Mononuclear cell (primary cell): Measurements from ENCODE around the gene CA5A. TPM values are rescaled to one million over a fixed set of nuclear protein-coding genes. Genes with fewer than 3 reads are reported as not detected.

Experiments
- H3K27me3 ChIP-seq: 2 replicates; pipeline ENCODE4 v1.6.0; 2011; ENCODE audit warnings: low read length, control low read depth; ENCODE audit not compliant: insufficient read depth
- H3K4me1 ChIP-seq: 2 replicates; pipeline ENCODE4 v1.5.1; 2011; ENCODE audit warnings: mild to moderate bottlenecking, low read length, control low read depth; ENCODE audit not compliant: insufficient read depth
- H3K4me3 ChIP-seq: 2 replicates; pipeline ENCODE4 v1.5.1; 2011; ENCODE audit warnings: mild to moderate bottlenecking, low read length, moderate library complexity
- H3K9me3 ChIP-seq: 2 replicates; pipeline ENCODE4 v1.5.1; 2011; ENCODE audit warnings: low read depth, mild to moderate bottlenecking, control low read depth, low read length
- total RNA-seq: library from RNA; depleted of rRNA; stranded (reverse); fragments of >200 nt; gene quantifications from one replicate; pipeline ENCODE4 v1.2.3, GENCODE V29; 2012

The CA5A gene
- total RNA-seq, 1 donor: under 0.01 TPM

DNA sequence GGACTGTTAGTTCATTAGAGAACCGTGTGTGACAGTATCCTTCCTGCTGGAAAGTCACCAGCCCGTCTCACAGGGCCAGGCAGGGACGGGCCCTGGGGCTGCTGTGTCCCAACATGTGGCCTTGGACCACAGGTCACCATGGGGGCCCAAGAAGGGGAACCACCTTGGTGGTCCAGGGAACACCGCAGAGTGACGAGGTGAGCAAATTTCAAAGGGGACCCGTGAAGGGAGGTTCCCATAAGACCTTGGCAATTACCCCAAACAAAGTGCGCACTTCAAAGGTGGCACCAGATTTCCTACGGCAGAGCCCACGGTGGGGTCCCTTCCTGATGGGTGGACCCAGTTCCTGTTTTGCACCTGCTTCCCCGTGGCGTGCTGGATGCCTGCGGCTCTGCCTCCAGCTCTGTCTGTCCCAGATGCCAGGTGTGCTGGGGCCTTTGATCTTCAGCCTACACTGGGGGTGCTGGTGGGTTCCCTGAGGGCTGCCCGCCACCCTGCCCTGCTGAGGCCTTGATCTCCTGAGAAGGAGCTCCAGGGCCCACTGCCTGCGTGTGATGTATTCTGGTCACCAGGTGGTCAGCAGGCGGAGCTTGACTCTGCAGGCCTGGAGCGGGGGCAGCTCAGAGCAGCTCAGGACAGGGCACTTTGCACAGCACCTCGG, 94.0 kb downstream of the CA5A start:
- Histone ChIP-seq H3K27me3 (no peaks in the 10 kb centered on the region), H3K4me3 (no peak overlapping the region), H3K4me1 (no peaks in the 10 kb centered on the region), H3K9me3 (no peaks in the 10 kb centered on the region)

DNA sequence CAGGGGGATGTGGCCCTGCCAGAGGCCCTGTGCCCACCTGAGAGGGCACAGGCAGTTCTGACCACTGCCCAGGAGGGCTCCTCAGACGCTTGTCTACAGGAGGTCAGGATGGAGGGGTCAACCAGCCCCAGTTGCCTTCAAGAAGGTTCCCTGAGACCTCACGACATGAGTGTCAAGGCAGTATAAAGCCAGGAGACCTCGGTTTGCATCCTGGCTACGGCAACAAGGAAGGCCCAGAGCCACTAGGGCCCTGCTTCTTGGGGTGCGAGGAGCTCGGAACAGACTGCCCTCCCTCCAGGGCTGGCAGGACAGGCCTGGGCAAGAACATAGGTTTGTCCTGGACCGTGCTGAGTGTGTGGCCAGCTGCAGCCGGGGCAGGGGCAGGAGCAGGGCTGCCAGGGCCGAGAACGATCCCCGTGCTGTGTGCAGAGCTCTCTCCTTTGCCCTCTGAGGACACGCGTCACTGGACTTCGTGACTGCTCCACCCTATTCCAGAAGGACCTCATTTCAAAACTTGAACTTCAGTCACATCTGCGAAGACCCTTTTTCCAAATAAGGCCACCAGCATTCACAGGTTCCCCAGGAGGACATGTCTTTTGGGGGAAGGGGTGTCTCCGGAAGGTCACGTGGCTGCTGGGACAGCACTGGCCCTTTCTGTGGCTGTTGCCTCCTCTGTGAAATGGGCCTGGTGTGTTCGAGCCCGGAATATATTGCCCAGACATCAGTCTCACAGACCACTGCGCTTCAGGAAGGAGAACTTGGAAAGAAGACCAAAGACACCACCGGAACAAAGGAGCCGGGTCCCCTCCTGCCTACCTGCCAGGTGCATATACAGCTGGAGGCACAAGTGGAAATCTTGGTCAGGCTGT, 94.8 kb downstream of the CA5A start:
- H3K27me3 ChIP-seq: no peaks in the 10 kb centered on the region
- H3K9me3 ChIP-seq: no peaks in the 10 kb centered on the region
- no peaks in the 10 kb centered on the region for H3K4me1 ChIP-seq
- no peak overlapping the region for H3K4me3 ChIP-seq

DNA sequence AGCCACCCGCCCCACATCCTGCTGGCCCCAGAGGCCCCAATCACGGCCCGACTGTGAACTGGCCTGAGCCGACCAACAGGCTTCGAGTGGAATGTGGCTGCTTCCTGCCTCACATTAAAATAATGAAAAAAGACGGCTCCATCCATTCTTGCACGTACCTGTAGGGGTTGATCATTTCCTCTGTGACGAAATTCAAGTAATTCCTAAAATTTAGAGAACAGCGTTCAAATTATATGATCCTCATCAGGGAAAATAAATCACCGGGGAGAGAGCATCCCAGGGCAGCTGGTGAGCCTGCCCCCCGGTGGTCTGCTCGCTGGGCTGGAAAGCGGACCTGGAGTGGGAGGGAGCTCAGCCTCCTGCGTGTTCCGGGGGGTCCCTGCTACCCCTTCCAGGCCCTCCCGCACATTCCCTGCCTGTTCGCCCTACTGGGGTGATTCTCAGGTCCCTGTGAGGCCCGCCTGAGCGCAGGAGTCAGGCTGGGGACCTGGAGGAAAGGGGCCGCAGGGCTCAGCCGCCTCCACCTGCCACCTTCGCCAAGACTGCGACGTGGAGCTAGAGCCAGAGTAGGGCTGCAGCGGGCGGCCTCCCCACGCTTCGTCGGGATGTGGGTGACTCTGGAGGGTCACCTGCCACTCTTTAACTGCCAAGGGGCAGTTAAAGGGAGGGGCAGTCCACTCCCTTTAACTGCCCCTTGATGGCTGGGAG, 95.9 kb downstream of the CA5A start:
- no peaks in the 10 kb centered on the region for H3K4me1 ChIP-seq
- H3K9me3 ChIP-seq: no peaks in the 10 kb centered on the region
- H3K4me3 ChIP-seq: no peak overlapping the region
- no peaks in the 10 kb centered on the region for H3K27me3 ChIP-seq

DNA sequence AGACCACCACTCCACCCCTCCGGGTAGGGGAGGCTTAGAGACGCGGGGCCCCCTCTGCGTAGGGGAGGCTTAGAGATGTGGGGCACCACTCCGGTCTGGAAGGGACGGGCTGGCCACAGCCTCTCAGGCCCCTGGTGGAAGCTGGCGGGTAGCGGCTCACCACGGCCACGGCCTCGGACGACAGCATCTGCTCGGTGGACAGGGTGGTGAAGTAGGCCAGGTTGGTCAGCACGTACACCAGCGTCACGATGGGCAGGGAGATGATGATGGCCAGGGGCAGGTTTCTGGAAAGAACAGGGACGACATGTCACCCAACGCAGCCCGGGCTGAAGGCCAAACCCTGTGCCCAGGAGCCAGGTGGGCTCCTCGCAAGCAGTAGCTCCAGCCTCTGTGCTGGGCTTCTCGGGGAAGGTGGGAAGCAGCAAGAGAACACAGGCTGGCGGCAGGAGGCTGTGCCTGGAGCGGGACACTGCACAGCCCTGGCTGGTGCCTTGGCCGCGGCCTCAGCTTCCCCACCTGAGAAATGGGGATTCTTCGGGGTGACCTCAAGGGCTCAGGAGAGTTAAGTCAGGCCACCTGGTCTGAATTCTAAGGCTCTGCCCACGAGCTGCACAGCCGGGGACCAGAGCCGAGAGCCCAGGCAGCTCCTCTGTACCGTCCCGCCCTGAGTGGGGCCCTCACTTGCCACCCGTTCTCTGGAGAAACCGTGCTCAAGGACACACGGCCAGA, 96.6 kb downstream of the CA5A start:
- Histone ChIP-seq H3K4me3 (no peak overlapping the region), H3K9me3 (no peaks in the 10 kb centered on the region), H3K27me3 (no peaks in the 10 kb centered on the region), H3K4me1 (no peaks in the 10 kb centered on the region)

DNA sequence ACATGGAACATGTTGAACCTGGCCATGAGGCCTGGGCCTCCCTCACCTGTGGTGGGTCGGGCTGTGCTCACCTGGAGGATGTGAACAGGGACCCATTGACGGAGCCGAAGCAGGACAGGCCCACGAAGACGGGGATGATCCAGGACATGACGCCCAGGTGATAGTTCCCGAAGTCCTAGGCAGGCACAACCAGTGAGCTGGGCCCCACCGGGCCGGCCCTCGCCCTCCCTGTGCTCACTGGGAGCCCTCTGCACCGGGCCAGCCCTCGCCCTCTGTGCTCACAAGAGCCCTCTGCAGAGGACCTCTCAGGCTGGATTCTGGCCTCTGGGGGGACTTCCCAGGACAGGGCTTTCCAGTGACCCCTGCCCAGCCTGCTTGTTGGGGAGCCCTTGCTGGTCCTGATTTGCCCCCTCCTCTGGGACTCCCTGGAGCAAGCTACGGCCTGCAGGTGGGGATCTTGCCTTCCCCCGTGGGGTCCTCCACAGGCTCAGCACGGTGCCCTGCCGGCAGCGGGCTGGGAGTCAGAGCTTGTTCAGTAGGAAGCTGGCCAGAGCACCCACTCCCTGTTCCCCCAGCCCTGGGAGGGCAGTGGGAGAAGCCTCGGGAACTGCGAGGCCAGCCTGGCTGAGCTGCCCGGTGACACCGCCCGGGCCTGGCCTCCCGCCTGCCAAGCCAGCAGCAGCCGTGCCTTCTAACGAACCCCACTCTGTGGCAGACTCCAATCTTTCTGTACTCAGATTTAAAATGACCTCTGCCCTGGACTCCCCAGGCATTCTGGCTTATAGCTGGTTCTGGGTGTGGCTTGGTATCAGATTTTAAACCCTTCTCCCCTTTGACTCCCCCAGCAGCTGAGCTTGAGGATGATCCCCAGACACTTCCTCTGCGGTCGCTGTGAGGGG, 97.4 kb downstream of the CA5A start:
- H3K9me3 ChIP-seq: no peaks in the 10 kb centered on the region
- no peak overlapping the region for H3K4me3 ChIP-seq
- H3K27me3 ChIP-seq: no peaks in the 10 kb centered on the region
- no peaks in the 10 kb centered on the region for H3K4me1 ChIP-seq

Other genes with a start within 250 kb of the CA5A start
- gene KLHDC4, start 170.5 kb downstream of the CA5A start, total RNA-seq: 33.4 TPM
- 33.8 TPM for gene SLC7A5, start 67.0 kb downstream of the CA5A start, total RNA-seq
- gene BANP, start 14.9 kb upstream of the CA5A start, total RNA-seq: 71.8 TPM